NT2/D1 (cell line): ENCODE data around the gene NPEPPS.

Experiments used
- DNase-seq: peaks from one replicate; pipeline ENCODE4 v3.0.0-alpha.2; 2011; ENCODE audit warnings: low read depth, low spot score
- H3K27me3 ChIP-seq: 2 replicates; pipeline ENCODE4 v1.6.0; 2011; ENCODE audit warnings: mild to moderate bottlenecking; ENCODE audit not compliant: insufficient read length, insufficient read depth
- H3K36me3 ChIP-seq: 2 replicates; pipeline ENCODE4 v1.6.1; 2011; ENCODE audit warnings: mild to moderate bottlenecking, low read length, mixed read lengths; ENCODE audit not compliant: insufficient read depth, insufficient read length
- H3K4me1 ChIP-seq: 2 replicates; pipeline ENCODE4 v1.5.1; 2011; ENCODE audit not compliant: insufficient read depth, insufficient read length
- H3K4me3 ChIP-seq: 2 replicates; pipeline ENCODE4 v1.5.1; 2011; ENCODE audit warnings: low read depth; ENCODE audit not compliant: insufficient read length
- H3K9ac ChIP-seq: 2 replicates; pipeline ENCODE4 v1.6.0; 2011; ENCODE audit warnings: low read depth; ENCODE audit not compliant: insufficient read length
- H3K9me3 ChIP-seq: 2 replicates; pipeline ENCODE4 v1.5.1; 2011; ENCODE audit warnings: mild to moderate bottlenecking, low read length; ENCODE audit not compliant: insufficient read depth
- SUZ12 ChIP-seq: IDR thresholded peaks from 2 replicates; pipeline ENCODE4 v1.6.1; 2011; ENCODE audit not compliant: insufficient read length, insufficient read depth; ENCODE audit errors: extremely low read depth
- YY1 ChIP-seq: IDR thresholded peaks from 2 replicates; pipeline ENCODE4 v1.6.1; 2011; ENCODE audit not compliant: insufficient read length, insufficient read depth
- ZNF274 ChIP-seq: IDR thresholded peaks from 2 replicates; pipeline ENCODE4 v1.6.1; 2011; ENCODE audit warnings: mild to moderate bottlenecking, low read depth, low read length

The NPEPPS gene

GRCh38 chr17:47663912-47664623 is 133.2 kb downstream of the NPEPPS start:
- H3K36me3 ChIP-seq: peaks cover 94% of the 10 kb centered on the region
- DNase-seq: no peak
- no peak overlapping the region for H3K4me3 ChIP-seq
- TF ChIP-seq YY1: no peak
- no peak for TF ChIP-seq ZNF274
- TF ChIP-seq SUZ12: no peak
- H3K9ac ChIP-seq: no peak overlapping the region
- no peaks in the 10 kb centered on the region for H3K9me3 ChIP-seq
- H3K4me1 ChIP-seq: no peaks in the 10 kb centered on the region
- H3K27me3 ChIP-seq: no peaks in the 10 kb centered on the region

GRCh38 chr17:47664624-47664941 is 133.7 kb downstream of the NPEPPS start:
- H3K4me3 ChIP-seq: no peak overlapping the region
- no peak overlapping the region for H3K9ac ChIP-seq
- no peaks in the 10 kb centered on the region for H3K9me3 ChIP-seq
- no peak for DNase-seq
- H3K27me3 ChIP-seq: no peaks in the 10 kb centered on the region
- peaks cover 95% of the 10 kb centered on the region for H3K36me3 ChIP-seq
- no peaks in the 10 kb centered on the region for H3K4me1 ChIP-seq
- TF ChIP-seq ZNF274 (no peak), YY1 (no peak)

GRCh38 chr17:47665655-47666054 is 134.7 kb downstream of the NPEPPS start:
- H3K4me1 ChIP-seq: no peaks in the 10 kb centered on the region
- no peaks in the 10 kb centered on the region for H3K9me3 ChIP-seq
- no peak for DNase-seq
- peaks cover 95% of the 10 kb centered on the region for H3K36me3 ChIP-seq
- no peak overlapping the region for H3K4me3 ChIP-seq
- H3K27me3 ChIP-seq: no peaks in the 10 kb centered on the region
- no peak for TF ChIP-seq SUZ12
- TF ChIP-seq ZNF274: no peak
- TF ChIP-seq YY1: no peak
- no peak overlapping the region for H3K9ac ChIP-seq

GRCh38 chr17:47669081-47669480 is 138.2 kb downstream of the NPEPPS start:
- no peaks in the 10 kb centered on the region for H3K27me3 ChIP-seq
- no peaks in the 10 kb centered on the region for H3K4me1 ChIP-seq
- TF ChIP-seq YY1 (no peak), SUZ12 (no peak), ZNF274 (no peak)
- no peak overlapping the region for H3K9ac ChIP-seq
- no peaks in the 10 kb centered on the region for H3K9me3 ChIP-seq
- peaks cover 95% of the 10 kb centered on the region for H3K36me3 ChIP-seq
- no peak for DNase-seq
- H3K4me3 ChIP-seq: no peak overlapping the region

- H3K36me3 ChIP-seq: peaks cover 96% of the 10 kb centered on the region
- H3K9me3 ChIP-seq: no peaks in the 10 kb centered on the region
- no peaks in the 10 kb centered on the region for H3K4me1 ChIP-seq
- DNase-seq: no peak
- no peak overlapping the region for H3K4me3 ChIP-seq
- H3K27me3 ChIP-seq: no peaks in the 10 kb centered on the region
- TF ChIP-seq ZNF274 (no peak), YY1 (no peak), SUZ12 (no peak)
- H3K9ac ChIP-seq: no peak overlapping the region
Measured at GRCh38 chr17:47670064-47670463, 139.2 kb downstream of the NPEPPS start.
